Activated CD4-positive, alpha-beta T cell treated with anti-CD3 and anti-CD28 coated beads, Interleukin-10, Interleukin-2, amounts not matched to agents 100 ng/mL and 50 ng/mL, durations not matched to agents 16 hours and 8 hours (primary cell): Measurements from ENCODE around the gene EEIG1.
"Not testable (repeated sequence)": the region's sequence is repeated elsewhere in the genome, so short reads cannot be mapped to it uniquely, and the experiment has no call there.

Source experiments
- DNase-seq: peaks from one replicate; pipeline ENCODE4 v3.0.0-alpha.2; 2020

The EEIG1 gene

DNA sequence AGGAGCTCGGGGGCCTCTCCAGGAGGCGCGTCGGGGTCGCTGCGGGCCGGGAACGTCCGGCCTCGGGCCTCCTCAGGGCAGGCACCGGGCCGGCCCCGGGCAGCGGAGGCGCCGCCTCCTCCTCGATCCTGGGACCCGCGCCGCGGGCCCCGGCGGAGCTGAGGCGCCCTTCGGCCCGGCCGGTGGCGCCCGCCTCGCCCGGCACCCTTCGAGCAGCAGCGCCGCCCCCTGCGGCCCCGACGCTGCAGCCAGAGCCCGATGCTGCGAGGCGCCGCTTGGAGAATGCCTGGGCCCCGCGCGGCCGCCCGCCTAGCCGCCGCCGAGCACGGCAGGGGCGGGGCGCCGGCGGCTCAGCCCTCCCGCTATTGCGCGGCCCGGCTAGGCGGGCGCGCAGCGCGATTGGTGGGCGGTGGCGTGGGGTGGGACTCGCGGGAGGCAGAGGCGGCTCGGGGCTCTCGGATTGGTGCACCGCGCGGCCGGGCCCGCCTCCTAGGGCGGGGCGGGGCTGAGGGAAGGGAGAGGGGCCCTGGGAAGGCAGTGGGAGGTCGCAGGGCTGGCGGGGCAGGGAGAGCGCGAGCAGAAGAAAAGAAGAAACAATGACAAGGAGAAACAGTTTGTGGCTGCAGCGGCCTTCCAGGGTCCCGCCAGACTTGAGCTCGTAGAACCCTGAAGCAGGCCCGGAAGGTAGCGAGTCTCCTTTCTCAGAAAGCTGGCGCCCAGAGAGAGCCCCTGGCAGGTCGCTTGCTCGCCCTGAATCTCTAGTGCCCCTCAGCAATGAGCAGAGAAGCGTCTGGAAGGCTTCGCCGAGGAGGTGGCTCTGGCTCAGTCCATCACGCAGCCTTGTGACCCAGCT, at the start of gene EEIG1:
Gene EEIG1 (minus strand): TSS at position 284 of the 853 bp plus-strand sequence. CDS start 852 bp downstream, outside the sequence.
- peak; percentile 98 for DNase-seq

DNA sequence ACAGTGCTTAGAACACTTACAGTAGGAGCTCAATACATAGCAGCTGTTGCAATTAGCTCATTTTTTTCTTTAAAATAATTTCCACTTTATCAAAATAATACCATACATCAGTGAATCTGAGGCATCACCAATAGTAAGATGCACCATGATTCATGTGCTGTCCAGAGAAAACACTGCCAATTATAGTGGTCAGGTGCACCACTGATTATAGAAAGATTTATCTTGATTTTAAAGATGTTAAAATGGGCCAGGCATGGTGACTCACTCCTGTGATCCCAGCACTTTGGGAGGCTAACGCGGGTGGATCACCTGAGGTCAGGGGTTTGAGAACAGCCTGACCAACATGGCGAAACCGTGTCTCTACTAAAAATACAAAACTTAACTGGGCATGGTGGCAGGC, 46.9 kb upstream of the EEIG1 start:
- no peak for DNase-seq

GRCh38 chr9:128026773-128027541, 46.2 kb upstream of the EEIG1 start:
- DNase-seq, result peak; percentile 89

DNA sequence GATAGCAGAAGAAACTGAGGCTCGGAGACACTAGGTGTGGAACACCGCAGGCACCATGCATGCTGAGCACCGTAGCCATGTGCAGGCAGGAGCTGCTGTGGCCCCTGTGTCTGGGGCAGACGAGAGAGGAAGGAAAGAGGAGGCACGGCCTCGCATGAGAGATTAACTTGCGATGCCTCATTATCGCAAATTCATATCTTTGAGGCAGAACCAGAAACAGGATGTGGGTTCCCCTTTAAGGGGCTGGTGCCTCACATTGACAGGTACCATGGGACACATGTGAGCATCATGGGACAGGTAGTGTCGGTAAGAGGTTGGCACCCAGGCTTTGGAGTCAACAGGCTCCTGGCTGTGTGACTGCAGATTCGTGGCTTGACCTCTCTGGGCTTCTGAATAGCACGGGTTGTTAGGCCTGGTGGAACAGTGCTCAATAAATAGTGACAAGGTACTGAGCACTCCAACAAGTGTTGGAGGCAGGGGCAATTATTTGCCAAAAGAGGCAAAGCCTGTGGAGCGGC, 45.5 kb upstream of the EEIG1 start:
- peak; percentile 89 for DNase-seq

- DNase-seq, result peak; percentile 35
Measured at GRCh38 chr9:128025736-128026135, 44.9 kb upstream of the EEIG1 start.

DNA sequence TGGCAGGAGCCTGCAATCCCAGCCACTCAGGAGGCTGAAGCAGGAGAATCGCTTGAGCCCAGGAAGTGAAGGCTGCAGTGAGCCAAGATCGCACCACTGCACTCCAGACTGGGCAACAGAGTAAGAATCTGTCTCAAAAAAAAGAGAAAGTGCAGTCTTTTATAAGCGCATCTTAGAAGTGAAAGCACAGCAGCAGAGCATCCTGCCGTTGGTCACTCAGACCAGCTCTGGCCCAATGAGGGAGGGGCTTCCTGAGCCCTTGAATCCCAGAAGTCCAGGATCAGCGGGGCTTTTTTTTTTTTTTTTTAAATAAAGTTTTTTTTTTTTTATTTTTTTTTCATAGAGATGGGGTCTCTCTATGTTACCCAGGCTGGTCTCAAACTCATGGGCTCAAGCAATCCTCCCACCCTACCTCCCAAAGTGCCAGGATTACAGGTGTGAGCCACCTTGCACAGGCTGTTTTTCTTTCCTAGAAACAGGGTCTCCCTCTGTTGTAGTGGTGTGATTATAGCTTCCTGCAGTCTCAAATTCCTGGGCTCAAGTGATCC, 44.0 kb upstream of the EEIG1 start:
- no peak for DNase-seq

- not testable (repeated sequence) for DNase-seq
Measured at GRCh38 chr9:128023671-128024070, 42.9 kb upstream of the EEIG1 start.

DNA sequence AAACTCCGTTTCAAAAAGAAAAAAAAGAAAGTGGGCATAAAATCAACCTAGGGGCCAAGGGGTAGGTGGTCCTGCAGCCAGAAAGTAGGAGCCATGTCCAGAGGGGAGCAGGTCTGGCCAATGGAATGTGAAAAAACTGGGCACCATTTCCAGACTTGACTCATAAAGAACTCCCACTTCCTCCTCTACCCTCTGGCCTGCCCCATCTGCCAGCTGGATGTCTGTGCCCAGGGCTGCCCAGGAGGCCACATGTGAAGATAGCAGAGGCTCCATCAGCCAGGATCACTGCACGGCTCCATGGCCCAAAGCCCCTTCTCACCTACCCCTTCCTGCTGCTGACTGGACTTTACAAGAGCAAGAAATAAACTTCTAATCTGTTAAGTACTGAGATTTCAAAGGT, 42.1 kb upstream of the EEIG1 start:
- DNase-seq, result no peak

DNA sequence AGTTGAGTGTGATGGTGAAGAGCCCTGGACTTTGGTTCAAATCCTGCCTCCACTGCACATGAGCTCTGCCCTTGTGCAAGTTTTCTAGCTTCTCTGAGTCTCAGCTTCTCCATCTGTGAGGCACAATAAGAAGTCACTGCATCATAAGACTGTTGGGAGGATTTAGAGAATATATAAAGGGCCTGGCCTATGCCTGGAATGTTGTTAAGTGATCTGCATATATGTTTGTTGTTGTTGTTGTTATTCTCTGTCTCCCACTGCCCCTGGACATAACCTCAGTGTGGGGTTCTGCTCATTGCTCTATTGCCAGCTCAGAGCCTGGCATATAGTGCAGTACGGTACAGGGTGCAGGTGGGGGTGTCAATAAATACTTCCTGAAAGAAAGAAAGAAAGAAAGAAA, 40.3 kb upstream of the EEIG1 start:
- no peak for DNase-seq

- DNase-seq, result no peak
Measured at GRCh38 chr9:128020692-128021091, 39.9 kb upstream of the EEIG1 start.

- DNase-seq, result no peak
Measured at GRCh38 chr9:128015696-128016095, 34.9 kb upstream of the EEIG1 start.

GRCh38 chr9:128011071-128011817, 30.5 kb upstream of the EEIG1 start:
- DNase-seq, result no peak

- no peak for DNase-seq
Measured at GRCh38 chr9:128009639-128010038, 28.9 kb upstream of the EEIG1 start.

GRCh38 chr9:128008171-128008570, 27.4 kb upstream of the EEIG1 start:
- no peak for DNase-seq

- peak; percentile 83 for DNase-seq
Measured at GRCh38 chr9:128007566-128008138, 26.9 kb upstream of the EEIG1 start.

- no peak for DNase-seq
Measured at GRCh38 chr9:128006332-128006996, 25.7 kb upstream of the EEIG1 start.

- no peak for DNase-seq
Measured at GRCh38 chr9:128005923-128006322, 25.1 kb upstream of the EEIG1 start.

DNA sequence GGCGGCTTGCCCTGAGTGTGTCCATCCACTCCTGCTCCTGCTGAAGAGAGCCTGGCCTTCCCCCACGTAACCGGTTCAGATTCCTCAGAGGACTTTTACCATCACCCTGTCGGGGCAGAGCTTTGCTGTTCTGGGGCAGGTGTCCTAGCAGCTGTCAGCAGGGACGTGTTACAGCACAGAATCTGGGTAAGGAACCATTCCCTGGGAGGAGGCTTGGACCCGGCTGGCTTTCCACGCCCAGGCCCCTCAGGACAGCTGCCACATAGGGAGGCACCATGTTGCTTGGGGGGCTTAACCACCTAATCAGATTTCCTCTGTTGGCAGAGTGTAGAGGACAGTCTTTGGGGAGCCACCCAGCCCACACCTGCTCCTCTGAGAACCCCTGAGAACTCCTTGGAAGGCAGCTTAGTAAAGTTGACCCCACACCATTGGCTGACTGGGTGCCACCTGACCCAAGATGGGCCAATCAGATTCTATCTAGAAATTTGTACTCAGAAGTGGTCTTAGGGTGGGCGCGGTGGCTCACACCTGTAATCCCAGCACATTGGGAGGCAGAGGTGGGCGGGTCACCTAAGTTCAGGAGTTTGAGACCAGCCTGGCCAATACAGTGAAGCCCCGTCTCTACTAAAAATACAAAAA, 23.3 kb upstream of the EEIG1 start:
- no peak for DNase-seq

- DNase-seq, result no peak
Measured at GRCh38 chr9:128002959-128003358, 22.2 kb upstream of the EEIG1 start.

DNA sequence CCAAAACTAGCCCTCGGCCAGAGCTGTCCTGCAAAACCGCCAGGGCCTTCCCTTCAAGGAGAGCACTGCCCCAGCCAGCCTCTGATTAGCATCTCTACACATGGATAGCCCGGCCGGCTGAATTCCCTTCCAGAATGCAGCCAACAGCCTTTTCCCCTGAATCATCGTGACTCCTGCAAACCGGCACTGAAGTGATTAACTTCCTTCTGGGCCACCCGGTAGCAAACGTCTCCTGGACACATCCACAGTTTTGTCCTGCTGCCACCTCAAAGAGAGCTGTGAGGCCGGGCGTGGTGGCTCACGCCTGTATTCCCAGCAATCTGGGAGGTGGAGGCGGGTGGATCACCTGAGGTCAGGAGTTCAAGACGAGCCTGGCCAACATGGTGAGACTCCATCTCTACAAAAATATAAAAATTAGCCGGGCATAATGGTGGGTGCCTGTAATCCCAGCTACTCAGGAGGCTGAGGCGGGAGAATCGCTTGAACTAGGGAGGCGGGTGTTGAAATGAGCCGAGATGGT, 21.1 kb upstream of the EEIG1 start:
- no peak for DNase-seq

DNA sequence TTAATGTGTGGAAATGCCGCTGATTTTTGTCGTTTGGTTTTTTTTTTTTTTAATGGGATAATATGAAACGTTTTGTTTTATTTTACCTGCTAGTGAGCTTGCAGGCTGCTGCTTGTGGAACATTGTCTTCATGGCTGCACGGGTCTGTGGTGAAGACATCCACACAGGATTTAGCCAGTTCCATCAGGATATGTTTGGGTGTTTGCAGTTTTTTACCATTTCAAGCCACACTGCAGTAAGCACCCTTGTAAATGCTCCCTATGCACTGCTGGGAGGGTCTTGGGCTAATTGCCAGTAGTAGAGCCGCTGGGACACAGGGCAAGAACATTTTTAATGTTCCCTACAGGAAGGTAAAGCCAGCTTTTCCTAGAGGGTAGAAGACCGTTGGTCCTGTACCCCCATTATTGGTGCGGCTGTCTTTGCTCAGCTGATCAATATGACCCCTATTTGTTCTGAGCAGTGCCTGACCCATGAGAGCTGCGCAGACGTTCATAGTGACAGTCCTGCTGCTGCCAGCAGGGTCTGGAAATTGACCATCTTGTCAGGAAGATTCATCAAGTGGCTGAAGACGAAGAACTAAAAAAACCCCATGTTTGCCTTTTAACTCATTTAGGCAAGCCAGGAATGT, 20.5 kb upstream of the EEIG1 start:
- no peak for DNase-seq
